HG03045 (cell line): ENCODE measurements around the gene SUGCT.

ENCODE experiments used
- ATAC-seq: cut with Tn5 transposase; IDR thresholded peaks from one replicate; pipeline ENCODE4 v1.9.1; 2021; ENCODE audit warnings: mild to moderate bottlenecking, moderate library complexity; ENCODE audit not compliant: unreplicated experiment

The SUGCT gene

DNA sequence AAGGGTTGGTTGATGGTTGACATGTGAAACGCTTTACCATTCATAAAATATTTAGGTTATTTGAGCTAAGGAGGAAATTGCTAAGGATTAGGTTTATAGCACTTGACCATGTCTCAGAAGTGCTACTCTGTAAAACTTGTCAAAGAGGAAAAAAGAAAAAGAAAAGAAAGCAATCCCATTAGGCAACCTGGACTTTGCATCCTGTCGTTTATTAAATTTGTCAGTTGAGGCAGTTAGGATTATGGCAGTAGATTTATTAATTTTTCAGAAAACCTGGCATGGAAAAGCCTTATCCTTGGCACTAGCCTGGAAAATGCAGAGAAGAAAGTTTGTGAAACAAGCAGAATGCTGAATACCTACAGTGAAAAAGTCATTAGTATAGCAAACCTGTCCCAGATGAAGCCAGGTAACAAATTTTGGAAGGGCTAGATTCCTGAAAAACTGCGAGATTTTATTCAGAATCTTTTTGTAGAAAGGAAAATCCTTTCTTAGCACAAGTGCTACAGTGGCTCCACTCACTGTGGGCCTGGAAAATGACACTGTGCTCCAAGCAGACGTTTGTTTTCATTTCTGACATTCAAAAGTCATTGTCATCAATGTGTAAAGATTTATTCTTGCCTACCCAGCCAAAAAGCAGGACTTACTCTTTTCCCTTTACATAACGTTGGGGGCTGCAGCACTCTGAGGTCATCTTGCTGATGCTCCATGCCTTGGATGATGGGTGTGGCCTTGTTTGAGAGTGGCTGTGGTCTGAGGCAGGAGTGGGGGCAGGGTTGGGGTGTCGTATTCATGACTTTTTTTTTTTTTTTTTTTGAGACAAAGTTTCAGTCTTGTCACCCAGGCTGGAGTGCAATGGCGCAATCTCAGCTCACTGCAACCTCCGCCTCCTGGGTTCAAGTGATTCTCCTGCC lies 664.9 kb downstream of the SUGCT start:
- ATAC-seq, result no peak

DNA sequence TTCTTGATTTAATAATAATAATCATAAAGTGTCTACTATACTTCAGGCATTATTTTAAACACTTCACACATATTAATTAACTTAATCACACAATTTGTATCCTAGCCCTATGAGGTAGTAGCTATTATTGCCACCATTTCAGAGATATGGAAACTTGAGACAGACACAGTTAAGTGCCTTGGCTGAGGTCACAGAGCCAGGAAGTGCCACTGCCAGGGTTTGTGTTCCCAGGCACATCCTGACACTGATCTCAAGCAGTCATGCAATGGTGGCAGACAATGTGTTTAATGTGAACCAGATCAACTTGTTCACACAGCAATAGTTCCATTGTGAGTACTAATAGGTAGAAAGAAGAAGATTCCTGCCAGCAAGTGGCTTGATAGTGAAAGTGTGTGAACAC lies 666.0 kb downstream of the SUGCT start:
- ATAC-seq, result no peak

DNA sequence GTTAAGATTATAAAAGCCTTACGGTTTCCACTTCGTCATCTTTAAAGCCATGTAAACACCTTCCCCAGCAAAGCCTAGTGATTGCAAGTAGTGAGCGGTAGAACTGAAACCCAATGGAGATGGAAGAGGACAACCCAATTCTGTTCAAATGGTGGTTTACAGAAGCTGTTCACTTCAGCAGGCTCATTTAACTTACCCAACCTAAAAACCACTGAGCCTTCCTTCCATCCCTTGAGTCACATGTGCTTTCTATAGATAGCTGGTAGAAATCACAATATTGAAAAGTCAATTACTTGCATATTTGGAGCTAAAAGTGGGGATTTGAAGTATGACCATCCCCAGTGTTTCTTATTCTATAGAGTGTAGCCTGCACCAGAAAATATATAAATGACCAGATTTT lies 667.7 kb downstream of the SUGCT start:
- ATAC-seq, result no peak

DNA sequence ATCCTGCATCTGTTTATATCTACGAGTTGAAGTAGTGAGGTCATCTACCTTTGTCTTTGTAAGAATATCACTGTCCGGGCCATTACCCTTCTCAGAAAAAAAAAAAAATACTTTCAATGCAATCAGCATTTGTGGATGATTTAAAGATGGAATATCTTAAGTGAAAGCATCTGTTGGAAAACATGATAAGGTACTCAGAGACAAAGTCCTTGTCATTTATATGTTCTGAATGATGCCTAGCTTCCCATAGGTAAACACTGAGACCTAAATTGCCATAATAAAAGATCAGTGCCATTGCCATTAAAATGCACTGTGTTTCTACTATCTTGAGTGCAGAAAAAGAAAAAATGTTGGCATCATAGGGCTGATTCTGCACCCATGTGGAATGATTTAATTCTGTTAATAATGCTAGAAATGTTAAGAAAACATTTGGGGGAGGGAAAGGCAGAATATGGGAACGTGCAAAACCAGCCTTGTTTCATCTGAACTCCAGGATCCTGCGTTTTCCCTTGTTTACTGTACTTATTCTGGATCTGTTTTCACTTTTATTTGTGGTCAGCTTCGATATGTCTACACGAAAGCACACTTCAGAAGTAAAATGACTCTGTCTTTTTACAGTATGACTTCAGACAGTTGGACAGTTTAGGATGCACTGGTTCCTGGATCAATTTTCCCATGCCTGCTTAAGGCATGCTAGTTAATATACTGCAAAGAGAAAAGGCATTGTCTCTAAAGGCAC lies 669.8 kb downstream of the SUGCT start:
- ATAC-seq, result no peak

DNA sequence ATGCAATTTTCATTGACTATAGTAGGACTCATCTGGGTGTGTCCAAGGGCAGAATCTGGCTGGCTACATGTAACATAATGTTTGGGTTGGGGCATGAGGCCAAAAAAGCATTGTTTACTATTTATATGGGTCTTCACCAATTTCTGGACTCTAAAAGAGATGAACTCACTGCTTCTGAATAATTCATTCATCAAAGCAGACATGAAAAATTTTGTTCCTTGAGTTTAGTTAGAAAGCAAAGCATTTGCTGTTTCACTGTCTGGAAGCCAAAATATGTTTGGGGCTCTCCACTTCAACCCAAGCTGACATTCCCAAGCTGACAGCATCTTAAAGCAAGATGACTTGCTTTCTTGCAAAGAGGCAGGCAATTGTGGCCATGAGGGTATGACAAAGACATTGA lies 670.6 kb downstream of the SUGCT start:
- no peak for ATAC-seq

DNA sequence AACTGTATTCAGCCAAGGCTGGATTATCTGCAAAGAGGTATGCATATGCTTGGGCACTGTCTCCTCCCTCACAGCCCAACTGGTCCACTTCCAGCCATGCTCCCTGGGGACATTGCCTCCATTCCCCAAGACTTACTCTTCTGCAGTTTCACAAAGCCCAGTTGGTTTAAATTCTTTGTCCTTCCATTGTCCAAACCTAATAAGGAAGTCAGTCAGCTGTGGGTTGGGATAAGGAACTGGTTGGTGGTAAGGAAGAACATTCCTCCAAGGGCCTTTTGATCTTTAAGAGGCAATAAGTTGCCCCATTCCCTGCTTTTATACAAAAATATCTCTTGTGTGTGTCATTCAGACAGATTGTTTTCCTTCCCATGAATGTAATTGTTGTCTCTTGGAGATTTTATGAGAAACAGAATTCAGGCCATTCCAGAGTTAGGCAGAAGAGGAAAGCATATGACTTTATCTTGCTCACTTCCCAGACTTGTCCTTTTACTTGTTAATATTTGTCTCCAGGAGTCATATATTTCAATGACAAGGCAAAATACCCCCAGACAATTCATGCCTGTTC lies 673.7 kb downstream of the SUGCT start:
- no peak for ATAC-seq

DNA sequence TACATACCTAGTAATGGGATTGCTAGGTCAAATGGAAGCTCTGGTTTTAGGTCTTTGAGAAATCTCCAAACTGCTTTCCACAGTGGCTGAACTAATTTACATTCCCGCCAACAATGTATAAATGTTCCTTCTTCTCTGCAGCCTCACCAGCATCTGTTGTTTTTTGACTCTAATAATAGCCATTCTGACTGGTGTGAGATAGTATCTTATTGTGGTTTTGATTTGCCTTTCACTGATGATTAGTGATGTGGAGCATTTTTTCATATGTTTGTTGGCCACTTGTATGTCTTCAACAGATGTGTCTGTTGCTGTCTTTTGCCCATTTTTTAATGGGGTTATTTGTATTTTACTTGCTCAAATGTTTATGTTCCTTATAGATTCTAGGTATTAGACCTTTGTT lies 675.5 kb downstream of the SUGCT start:
- ATAC-seq, result no peak

DNA sequence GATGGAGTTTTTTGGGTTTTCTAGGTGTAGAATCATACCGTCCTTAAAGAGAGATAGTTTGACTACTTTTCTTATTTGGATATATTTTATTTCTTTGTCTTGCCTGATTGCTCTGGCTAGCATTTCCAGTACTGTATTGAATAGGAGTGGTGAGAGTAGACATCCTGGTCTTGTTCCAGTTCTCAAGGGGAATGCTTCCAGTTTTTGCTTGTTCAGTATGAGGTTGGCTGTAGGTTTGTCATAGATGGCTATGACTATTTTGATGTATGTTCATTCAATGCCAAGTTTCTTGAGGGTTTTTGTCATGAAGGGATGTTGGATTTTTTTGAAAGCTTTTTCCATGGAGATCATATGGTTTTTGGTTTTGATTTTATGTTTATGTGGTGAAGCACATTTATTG lies 676.9 kb downstream of the SUGCT start:
- no peak for ATAC-seq

DNA sequence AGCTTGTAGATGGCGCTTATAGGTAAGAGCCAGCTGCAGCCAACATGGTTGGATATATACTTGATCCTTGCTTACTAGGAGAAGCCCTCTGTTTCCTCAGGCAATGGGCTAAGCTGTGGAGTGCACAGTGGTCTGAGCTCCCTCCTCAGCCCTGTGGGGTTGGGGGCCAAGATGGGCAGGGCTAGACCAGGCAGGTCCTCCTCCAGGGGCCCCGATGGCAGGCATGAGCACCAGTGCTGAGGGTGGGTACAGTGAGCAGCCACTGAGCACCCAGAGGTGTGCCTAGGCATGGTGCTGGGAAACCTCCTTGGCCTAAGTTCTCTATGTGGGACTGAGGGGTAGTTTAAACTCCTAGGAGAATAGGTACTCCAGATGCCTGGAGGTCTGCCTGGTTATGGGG lies 680.2 kb downstream of the SUGCT start:
- no peak for ATAC-seq

DNA sequence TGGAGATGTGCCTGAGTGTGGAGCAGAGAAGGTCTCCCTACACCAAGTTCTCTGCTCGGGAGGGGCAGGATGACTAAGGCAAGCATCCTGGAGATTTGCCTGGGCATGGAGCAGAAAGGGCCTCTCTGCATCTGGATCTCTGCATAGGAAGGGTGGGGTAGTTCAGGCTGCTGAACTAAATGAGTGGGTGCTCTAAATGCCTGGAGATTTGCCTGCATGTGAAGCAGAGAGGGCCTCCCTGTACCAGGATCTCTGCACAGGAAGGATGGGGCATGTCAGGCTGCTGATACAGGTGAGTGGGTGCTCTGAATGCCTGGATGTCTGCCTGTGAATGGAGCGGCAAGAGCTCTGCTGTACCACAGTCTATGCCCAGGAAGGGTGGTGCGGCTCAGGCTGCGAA lies 680.7 kb downstream of the SUGCT start:
- no peak for ATAC-seq

DNA sequence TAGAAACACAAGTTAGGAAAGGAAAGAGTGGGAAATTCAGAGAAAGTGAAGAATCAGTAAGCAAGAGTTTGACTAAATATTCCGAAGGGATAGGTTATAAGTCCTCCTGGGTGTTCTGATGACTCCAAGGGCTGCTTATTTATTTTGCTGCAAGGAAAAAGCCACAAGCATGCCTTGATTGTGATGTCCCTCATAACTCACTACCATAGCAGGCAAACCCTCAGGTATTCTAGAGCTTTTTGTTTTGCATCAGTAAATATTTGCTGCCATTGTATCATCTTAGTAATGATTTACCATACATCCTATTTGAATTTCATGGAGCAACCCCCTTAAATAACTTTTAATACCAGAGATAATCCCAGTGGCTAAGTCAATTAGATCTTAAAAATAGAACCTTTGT lies 688.1 kb downstream of the SUGCT start:
- no peak for ATAC-seq

DNA sequence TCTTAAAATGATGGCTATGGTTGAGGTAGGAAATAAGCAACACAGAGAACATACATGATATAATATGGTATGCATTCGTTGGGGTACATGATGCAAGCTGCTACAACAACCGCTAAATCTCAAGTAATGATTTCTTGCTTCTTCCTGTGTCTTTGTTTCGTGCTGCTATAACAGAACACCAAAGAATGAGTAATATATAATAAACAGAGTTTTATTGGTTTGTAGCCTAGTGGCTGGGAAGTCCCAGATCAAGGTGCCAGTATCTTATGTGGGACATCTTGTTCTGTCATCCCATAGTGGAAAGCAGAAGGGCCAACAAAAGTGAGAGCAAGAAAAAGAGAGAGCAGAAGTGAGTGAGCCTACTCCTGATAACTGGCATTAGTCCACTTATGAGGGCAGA lies 689.7 kb downstream of the SUGCT start:
- ATAC-seq, result no peak

DNA sequence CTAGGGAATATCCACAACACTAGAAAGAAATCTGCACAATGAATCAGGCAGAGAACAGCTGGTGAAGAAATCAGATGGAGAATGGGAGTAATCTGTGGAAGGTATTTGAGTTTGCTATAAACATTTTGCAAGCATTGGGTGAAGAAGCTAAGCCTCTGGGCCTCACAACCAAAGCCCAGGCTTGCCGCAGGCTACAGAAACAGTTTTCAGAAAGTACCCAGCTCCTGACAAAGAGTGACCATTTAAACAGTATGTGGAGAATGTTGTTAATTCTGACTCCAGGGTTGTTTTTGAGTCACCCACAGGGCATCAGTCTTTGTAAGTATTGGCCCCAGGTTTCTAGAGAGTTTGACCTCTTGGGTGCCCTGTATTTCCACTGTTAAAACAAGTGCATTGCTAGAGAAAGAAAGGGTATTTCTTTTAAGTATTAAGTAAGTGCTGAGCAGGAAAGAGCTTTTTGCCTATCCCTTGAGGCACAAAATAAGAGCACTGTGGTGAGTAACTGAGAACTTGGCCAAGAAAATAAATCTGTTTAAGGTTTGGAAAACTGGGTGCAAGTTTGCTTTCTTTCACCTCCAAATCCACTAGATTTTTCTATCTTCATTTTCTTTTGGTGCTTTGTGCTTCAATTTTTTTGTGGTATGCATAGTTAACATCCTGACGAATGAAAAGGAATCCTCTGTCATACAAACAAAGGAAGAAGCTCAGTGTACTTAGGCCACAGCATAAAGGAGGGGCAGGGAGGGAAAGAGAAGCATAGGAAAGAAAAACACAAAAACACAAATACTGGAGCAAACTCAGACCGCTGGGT lies 691.8 kb downstream of the SUGCT start:
- ATAC-seq, result no peak

DNA sequence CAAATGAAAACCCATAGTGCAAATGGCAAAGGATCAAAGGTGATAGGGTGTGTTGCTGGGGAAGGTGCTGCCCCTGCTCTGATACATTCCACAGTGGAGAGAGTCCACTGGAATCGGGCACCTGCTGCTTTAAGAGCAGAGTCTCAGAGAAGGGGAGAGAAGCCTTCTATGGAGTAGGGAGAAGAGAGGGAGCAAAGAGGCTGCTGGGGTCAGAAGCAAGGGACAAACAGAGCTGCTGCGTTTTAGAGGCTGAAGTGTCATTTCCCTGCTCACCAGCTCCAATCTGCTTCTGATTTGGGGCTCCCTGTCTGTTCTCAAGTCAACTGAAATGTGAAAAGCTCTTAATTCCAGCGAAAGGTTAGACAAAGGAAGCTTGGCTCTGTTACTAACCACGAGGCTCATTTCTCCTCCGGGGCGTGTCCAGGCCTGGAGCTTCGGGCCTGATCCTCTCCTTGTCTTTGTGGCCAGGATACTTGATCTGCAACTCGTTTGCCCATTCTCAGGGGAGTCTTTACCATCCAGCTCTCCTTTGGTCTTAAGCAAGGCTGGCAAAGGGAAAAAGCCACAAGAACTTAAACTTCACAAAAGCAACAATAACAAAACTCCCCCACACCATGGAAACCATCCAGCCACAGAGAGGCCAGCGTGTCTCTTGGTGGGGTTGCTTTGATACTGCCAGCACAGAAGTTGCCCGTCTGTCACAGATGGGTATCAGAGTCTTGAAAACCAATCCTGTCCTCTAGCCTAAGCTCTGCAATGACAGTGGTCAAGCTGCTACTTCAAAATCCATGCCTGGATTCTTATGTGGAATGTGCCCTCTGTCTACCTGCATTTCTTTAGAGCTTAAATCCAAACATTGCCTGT lies 692.6 kb downstream of the SUGCT start:
- no peak for ATAC-seq

DNA sequence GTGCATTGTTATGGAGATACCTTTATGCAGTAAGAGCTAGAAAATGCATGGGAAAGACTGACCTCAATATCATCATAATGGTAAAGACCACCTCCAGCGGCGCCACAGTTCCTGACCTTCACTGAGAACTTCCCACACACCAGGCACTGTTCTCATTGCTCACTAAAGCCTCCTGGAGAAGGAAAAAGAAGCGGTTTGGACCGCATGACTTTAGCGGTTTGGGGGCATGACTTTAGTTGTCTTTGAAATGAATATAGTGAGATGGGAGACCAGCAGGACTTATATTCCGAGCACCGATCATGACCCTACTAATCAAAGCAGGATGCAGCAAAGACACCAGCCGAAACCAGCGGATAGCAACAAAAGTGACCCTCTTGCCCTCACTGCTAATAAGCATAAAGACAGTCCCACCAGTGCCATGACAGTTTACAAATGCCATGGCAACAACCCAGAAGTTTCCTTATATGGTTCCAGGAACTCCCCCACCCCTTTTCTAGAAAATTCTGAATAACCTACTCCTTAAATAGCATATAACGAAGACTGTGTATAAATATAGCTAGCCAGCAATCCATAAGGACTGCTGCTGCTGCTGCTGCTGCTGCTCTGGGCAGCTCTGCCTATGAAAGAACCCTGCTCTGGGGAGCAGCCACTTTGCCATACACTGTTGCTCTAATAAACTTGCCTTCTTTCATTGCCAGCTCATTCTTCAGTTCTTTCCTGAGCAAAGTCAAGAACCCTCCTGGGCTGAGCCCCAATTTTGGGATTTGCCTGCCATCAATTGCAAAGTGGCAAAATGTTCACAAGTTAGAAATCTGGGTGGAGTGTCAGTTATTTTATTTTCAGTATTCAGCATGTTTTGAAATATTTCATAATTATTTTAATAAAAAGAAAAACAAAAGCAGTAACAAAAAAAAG lies 694.1 kb downstream of the SUGCT start:
- no peak for ATAC-seq

DNA sequence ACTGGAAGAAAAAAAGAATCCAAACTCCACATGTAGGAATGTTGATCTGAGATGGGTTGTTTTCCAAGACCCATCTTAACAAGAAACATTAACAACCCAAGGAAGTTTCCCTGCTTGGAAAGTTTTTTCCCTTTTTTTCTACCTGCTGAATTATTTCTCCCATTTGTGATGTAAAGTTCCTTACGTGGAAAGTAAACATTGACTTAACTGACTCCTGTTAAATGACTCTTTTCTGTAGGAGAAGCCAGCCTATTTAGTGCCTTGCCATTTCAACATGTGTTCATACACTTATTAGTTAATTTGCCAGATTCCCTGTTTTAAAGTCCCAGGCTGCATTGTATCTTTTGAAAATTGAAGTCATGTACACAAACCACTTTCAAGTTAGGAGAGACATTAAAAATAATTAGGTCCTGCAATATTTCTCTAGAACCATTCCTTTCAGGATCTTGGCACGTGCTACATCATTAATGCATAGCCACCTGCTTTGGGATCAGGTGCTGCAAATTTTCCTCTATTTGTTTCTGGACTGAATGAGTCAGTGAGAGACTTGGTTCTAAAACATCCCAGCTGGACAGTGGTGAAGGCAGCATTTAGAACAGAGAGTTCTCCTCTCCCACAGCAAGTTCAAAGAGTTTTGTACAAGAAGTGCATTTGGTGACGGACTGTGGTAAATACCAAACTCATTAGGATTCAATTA lies 698.5 kb downstream of the SUGCT start:
- ATAC-seq, result no peak

DNA sequence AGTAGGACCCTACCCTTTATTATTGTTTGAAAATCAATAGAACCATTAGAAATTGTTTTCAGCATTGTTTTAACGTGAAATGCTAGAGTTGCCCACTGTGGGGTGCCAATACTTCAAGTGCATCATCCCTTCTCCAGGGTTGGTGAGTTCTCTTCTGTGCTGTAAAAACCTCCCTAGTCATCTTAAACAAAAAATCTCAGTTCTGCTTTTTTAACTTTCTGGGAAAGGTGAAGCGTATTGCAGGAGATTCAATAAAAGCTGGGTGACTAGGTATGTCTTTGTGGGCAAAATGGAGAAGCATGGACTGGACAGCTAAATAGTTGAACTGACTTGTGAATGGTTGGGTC lies 699.1 kb downstream of the SUGCT start:
- no peak for ATAC-seq

DNA sequence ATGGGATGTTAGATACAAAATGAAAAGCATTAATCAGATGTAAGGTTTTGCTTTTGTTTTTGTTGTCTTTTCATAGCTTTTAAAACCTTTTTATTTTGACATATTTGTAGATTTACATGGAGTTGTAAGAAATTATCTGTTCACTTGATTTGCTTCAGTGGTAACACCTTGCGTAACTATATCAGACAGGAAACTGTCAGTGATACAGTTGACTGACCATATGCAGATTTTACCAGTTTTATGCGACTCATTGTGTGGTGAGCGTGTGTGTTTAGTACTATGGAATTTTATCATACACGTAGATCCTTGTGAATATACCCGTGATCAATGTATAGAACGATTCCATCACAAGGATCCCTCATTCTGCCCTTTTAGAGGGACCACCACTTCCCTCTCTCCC lies 701.4 kb downstream of the SUGCT start:
- no peak for ATAC-seq

DNA sequence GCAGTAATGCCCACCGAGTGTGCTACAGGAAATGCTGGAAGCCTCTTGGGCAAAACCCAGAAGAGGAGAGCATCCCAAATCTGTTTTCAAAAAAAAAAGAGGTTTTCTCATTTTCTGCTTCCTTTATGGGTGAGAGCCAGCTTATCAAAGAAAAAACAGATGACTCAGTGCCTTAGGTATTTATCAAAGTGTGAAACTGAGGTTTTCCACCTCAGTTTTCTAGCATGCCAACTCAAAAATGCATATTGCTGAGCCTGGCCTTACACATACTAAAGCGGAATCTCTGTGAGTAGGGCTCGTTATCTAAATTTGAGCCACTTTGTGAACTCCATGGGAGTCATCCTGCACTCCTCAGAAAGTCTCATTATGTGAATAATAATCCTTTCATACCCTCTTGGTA lies 705.1 kb downstream of the SUGCT start:
- ATAC-seq, result no peak
